Fibroblast of the aortic adventitia (primary cell): ENCODE results near the gene TRIL. TPM values are rescaled to one million over a fixed set of nuclear protein-coding genes. Genes with fewer than 3 reads are reported as not detected.
A peak's percentile ranks its signal among the peaks of the same experiment; 100 is the strongest.

ENCODE experiments used
- DNase-seq: peaks from one replicate; pipeline ENCODE4 v3.0.0-alpha.2; 2010; ENCODE audit warnings: low read depth
- H3K4me3 ChIP-seq: 2 replicates; pipeline ENCODE4 v1.5.1; 2011; ENCODE audit warnings: low read depth, mild to moderate bottlenecking, control low read depth, low read length, moderate library complexity
- CTCF ChIP-seq: IDR thresholded peaks from 2 replicates; pipeline ENCODE4 v1.5.1; 2011; ENCODE audit warnings: mild to moderate bottlenecking, low read length, control low read depth, inconsistent platforms; ENCODE audit not compliant: insufficient read depth
- total RNA-seq: library from RNA; depleted of rRNA; stranded (reverse); fragments of >200 nt; gene quantifications from 2 replicates; pipeline ENCODE4 v1.2.3, GENCODE V29; 2012; ENCODE audit warnings: low replicate concordance

TRIL gene
- total RNA-seq, 1 donor, result 0.81 TPM

GRCh38 chr7:28903730-28904577, 54.2 kb downstream of the TRIL start:
- peak; percentile 34 for DNase-seq
- no peak for TF ChIP-seq CTCF
- H3K4me3 ChIP-seq, result peak overlapping the region; percentile 36

Other genes starting within 250 kb of the TRIL start
- 0.54 and 3.2 TPM in 2 replicates for gene CPVL, start 188.2 kb upstream of the TRIL start, total RNA-seq
- 0.81 and 3.6 TPM in 2 replicates for gene CHN2, start 236.4 kb upstream of the TRIL start, total RNA-seq